Small intestine (tissue), 7 donors: ENCODE data around the gene RIMS1. TPM values are rescaled to one million over a fixed set of nuclear protein-coding genes. Genes with fewer than 3 reads are reported as not detected.

Source experiments
- DNase-seq, 2 donors: peaks; one replicate each; pipeline versions ENCODE4 v3.0.0 to v3.0.0-alpha.2; 2013
- FAIRE-seq: peaks from 2 replicates; lab custom pipeline; 2012; peaks lifted over from hg19 to GRCh38; lab: Jason Lieb, UNC
- H3K27ac ChIP-seq, 3 donors: one replicate each; pipeline ENCODE4 v1.5.1; 2013; ENCODE audit warnings: low read length in 2 of 3, mild to moderate bottlenecking in 2 of 3, control low read depth in 1 of 3, inconsistent platforms in 1 of 3, low read depth in 1 of 3, moderate library complexity in 1 of 3
- H3K27me3 ChIP-seq, 3 donors: one replicate each; pipeline ENCODE4 v1.6.1; 2013; ENCODE audit warnings: low read length in 3 of 3, inconsistent platforms in 1 of 3; ENCODE audit not compliant: control insufficient read depth in 3 of 3, insufficient read depth in 3 of 3
- H3K36me3 ChIP-seq, 3 donors: one replicate each; pipeline ENCODE4 v1.6.1; 2013; ENCODE audit warnings: low read length in 3 of 3, inconsistent platforms in 1 of 3, low read depth in 1 of 3, mild to moderate bottlenecking in 1 of 3, moderate library complexity in 1 of 3; ENCODE audit not compliant: control insufficient read depth in 3 of 3, insufficient read depth in 2 of 3
- H3K4me1 ChIP-seq, 3 donors: one replicate each; pipeline ENCODE4 v1.6.1; 2013; ENCODE audit warnings: low read length in 2 of 3, inconsistent platforms in 1 of 3, low read depth in 1 of 3, mild to moderate bottlenecking in 1 of 3, moderate library complexity in 1 of 3; ENCODE audit not compliant: control insufficient read depth in 3 of 3, insufficient read depth in 2 of 3
- H3K4me3 ChIP-seq, 3 donors: one replicate each; pipeline ENCODE4 v1.5.1; 2013; ENCODE audit warnings: low read length in 3 of 3, control low read depth in 1 of 3, inconsistent platforms in 1 of 3, low read depth in 1 of 3, mild to moderate bottlenecking in 1 of 3, moderate library complexity in 1 of 3
- H3K9me3 ChIP-seq, 2 donors: one replicate each; pipeline ENCODE4 v1.6.1; 2013; ENCODE audit warnings: low read depth in 1 of 2, low read length in 1 of 2; ENCODE audit not compliant: control insufficient read depth in 2 of 2, insufficient read depth in 1 of 2
- WGBS, 3 donors: extraction: QIAGEN DNeasy Blood & Tissue Kit; methylation state at CpG; one replicate each; pipeline ENCODE4 v1.1.7; 2013; 5-methylcytosine and 5-hydroxymethylcytosine counted together
- polyA plus RNA-seq, 4 donors: library from polyadenylated mRNA; stranded (reverse) in 3 of 4; unstranded in 1 of 4; fragments of 200-250 nt in 3 of 4; fragments of 120-200 nt in 1 of 4; gene quantifications; one replicate each; pipeline versions ENCODE4 v1.2.1 to v1.2.3, GENCODE V29; 2013
- donor health status: healthy with polysubstance abuse.
- donor health status: control.
- donor health status: control.
- donor health status: Bipolar disorder and iron deficiency.
- donor health status: healthy.

RIMS1 gene
- polyA plus RNA-seq, 4 donors, result 0.27 to 1.4 (median 0.52) TPM; not detected in 1

GRCh38 chr6:72350296-72350881 is 464.0 kb downstream of the RIMS1 start:
- no peaks in the 10 kb centered on the region for H3K36me3 ChIP-seq
- H3K4me1 ChIP-seq, result no peaks in the 10 kb centered on the region
- 10 to 63% (median 34%) methylated on average over 1 of the region's 1 CpG for WGBS, 3 donors
- H3K9me3 ChIP-seq, result no peaks in the 10 kb centered on the region
- no peak overlapping the region for H3K27ac ChIP-seq
- DNase-seq, result no peak
- no peaks in the 10 kb centered on the region for H3K27me3 ChIP-seq
- no peak overlapping the region for H3K4me3 ChIP-seq
- no peak for FAIRE-seq

- Histone ChIP-seq H3K36me3 (no peaks in the 10 kb centered on the region), H3K27me3 (no peaks in the 10 kb centered on the region), H3K27ac (no peak overlapping the region), H3K4me1 (no peaks in the 10 kb centered on the region), H3K4me3 (no peak overlapping the region), H3K9me3 (no peaks in the 10 kb centered on the region)
- 47 to 72% (median 49%) methylated on average over 7 of the region's 7 CpGs for WGBS, 3 donors
- FAIRE-seq (no peak), DNase-seq (no peak)
These were observed 477.7 kb downstream of the RIMS1 start for GRCh38 chr6:72363844-72364740.

- WGBS, 3 donors, result 74 to 83% (median 77%) methylated on average over 4 of the region's 4 CpGs
- no peaks in the 10 kb centered on the region for H3K27me3 ChIP-seq
- no peak for FAIRE-seq
These were observed 479.4 kb downstream of the RIMS1 start for GRCh38 chr6:72365773-72366172.

DNA sequence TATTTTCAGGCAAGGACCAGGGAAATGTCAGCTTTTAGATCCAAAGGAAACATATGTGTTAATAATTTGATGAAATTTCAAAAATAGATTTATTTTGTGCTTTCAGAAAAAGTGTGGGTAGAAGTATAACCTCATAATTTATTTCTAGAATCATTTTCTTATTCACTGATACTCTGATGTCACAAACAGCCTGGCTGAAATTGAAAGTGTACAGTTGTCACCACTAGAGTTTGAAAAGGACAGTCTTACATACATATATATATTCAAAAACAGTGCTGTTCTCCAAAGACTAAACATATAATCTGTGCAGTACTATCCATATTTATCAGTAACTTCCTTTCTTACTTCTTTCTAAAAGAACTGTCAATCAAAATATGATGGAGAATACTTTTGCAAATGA is 481.1 kb downstream of the RIMS1 start:
- Histone ChIP-seq H3K9me3 (no peaks in the 10 kb centered on the region), H3K27me3 (no peaks in the 10 kb centered on the region), H3K4me3 (no peak overlapping the region), H3K36me3 (no peaks in the 10 kb centered on the region), H3K27ac (no peak overlapping the region), H3K4me1 (no peaks in the 10 kb centered on the region)
- FAIRE-seq (no peak), DNase-seq (no peak)

More at GRCh38 chr6:72365773-72366172, 479.4 kb downstream of the RIMS1 start:
- no peaks in the 10 kb centered on the region for H3K9me3 ChIP-seq
- no peaks in the 10 kb centered on the region for H3K4me1 ChIP-seq
- DNase-seq, result no peak
- no peaks in the 10 kb centered on the region for H3K36me3 ChIP-seq
- no peak overlapping the region for H3K27ac ChIP-seq
- H3K4me3 ChIP-seq, result no peak overlapping the region

DNA sequence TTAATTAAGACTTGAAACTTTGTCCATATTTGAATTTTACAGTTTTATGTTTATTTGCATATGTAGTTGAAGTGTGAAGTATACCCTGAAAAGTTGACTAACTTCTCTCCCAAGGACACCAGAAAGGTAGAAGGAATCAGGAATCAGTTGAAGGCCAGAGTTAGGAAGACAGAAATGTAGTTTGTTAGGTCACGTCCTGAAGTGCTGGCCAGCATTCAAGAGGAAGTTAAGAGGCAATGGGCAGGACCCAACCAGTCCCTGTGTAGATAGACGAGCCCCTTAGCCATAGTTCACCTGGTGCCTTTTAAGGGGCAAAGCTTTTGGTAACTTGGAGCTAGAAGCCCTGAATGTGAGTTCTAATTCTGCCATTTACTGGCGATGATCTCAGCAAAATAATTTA is 485.1 kb downstream of the RIMS1 start:
- no peaks in the 10 kb centered on the region for H3K27me3 ChIP-seq
- no peak overlapping the region for H3K27ac ChIP-seq
- H3K9me3 ChIP-seq, result no peaks in the 10 kb centered on the region
- no peak overlapping the region for H3K4me3 ChIP-seq
- DNase-seq (no peak), FAIRE-seq (no peak)
- 37 to 64% (median 39%) methylated on average over 3 of the region's 3 CpGs for WGBS, 3 donors
- no peaks in the 10 kb centered on the region for H3K36me3 ChIP-seq
- no peaks in the 10 kb centered on the region for H3K4me1 ChIP-seq

DNA sequence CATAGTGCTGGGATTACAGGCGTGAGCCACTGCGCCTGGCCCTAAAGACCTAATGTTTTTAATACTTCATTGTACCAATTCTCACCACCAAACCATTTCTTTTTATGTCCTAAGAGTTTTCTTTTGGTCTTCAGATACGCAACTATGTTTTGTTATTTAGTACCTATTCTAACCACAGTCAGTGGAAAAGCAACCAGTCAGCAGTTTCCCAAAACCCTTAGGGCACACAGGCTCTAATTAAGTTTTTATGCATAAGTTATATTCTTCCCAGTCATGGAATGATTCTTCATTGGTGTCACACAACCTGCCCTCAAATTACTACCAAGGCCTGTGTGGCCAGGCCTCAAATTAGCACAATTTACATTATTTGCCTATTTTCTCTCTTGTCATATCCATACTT is 487.8 kb downstream of the RIMS1 start:
- no peak for FAIRE-seq
- WGBS, 3 donors, result 90 to 97% (median 91%) methylated on average over 3 of the region's 3 CpGs

DNA sequence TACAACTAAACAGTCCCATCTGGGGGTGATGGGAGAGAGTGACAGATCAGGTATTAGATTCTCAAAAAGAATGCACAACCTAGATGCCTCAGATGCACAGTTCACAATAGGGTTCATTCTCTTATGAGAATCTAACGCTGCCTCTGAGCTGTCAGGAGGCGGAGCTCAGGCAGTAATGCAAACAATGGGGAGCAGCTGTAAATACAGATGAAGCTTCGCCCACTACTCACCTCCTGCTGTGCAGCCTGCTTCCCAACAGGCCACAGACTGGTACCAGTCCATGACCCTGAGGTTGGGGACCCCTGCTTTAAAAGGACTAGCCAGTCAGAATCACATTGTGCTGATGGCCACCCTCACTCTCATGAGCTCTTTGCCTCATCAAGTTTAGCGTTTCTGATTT is 488.5 kb downstream of the RIMS1 start:
- WGBS, 3 donors, result 40 to 60% (median 40%) methylated on average over 4 of the region's 4 CpGs
- no peaks in the 10 kb centered on the region for H3K27me3 ChIP-seq
- H3K4me3 ChIP-seq, result no peak overlapping the region
- no peaks in the 10 kb centered on the region for H3K4me1 ChIP-seq
- no peaks in the 10 kb centered on the region for H3K9me3 ChIP-seq
- FAIRE-seq, result no peak
- no peak overlapping the region for H3K27ac ChIP-seq
- H3K36me3 ChIP-seq, result no peaks in the 10 kb centered on the region
- no peak for DNase-seq

More for the DNA sequence above, 487.8 kb downstream of the RIMS1 start:
- Histone ChIP-seq H3K9me3 (no peaks in the 10 kb centered on the region), H3K27ac (no peak overlapping the region), H3K27me3 (no peaks in the 10 kb centered on the region), H3K36me3 (no peaks in the 10 kb centered on the region), H3K4me1 (no peaks in the 10 kb centered on the region), H3K4me3 (no peak overlapping the region)
- no peak for DNase-seq

GRCh38 chr6:72376736-72377135 is 490.4 kb downstream of the RIMS1 start:
- FAIRE-seq (no peak), DNase-seq (no peak)
- H3K9me3 ChIP-seq, result no peaks in the 10 kb centered on the region
- WGBS, 3 donors, result 82 to 92% (median 89%) methylated on average over 2 of the region's 2 CpGs
- no peak overlapping the region for H3K27ac ChIP-seq
- no peaks in the 10 kb centered on the region for H3K27me3 ChIP-seq
- no peaks in the 10 kb centered on the region for H3K36me3 ChIP-seq
- H3K4me3 ChIP-seq, result no peak overlapping the region
- no peaks in the 10 kb centered on the region for H3K4me1 ChIP-seq
